Left ventricle myocardium superior (tissue), 1 donor: ENCODE measurements around the gene ACP5. TPM values are rescaled to one million over a fixed set of nuclear protein-coding genes. Genes with fewer than 3 reads are reported as not detected.
"Not testable (repeated sequence)": the region's sequence is repeated elsewhere in the genome, so short reads cannot be mapped to it uniquely, and the experiment has no call there.

Experiments
- ATAC-seq: fragments of 200-7000 bp; cut with Tn5 transposase; one replicate; pipeline ENCODE4 v1.9.1; 2020; ENCODE audit warnings: mild to moderate bottlenecking, moderate library complexity
- DNase-seq: peaks from one replicate; pipeline ENCODE4 v3.0.0-alpha.2; 2020
- intact Hi-C: fragments of 100-400 bp; cut with micrococcal nuclease; formaldehyde crosslinking; loops from one replicate; pipeline ENCODE4 v1.11.0; 2022
- long read RNA-seq: library from polyadenylated mRNA; unstranded; transcript quantifications from one replicate; pipeline ENCODE4 v2.0.0, GENCODE V29; 2021
- total RNA-seq: library from RNA; stranded (reverse); fragmentation: NEBNext Ultra II Directional; extraction: Animal tissue kit (Norgen Biotek cat#: 25700); gene quantifications from one replicate; pipeline ENCODE4 v1.2.1, GENCODE V29; 2021
- donor health status: DM: no; HTN: yes; CAD: no; lungs with severe emphysema.

Gene ACP5
- total RNA-seq: 2.5 TPM
- long read RNA-seq, partial matches to known transcripts: 2 of 3 reads
- long read RNA-seq, other reads (novel, unspliced or antisense): 1 of 3 reads

GRCh38 chr19:11577451-11578257 lies at the start of gene ACP5:
Gene ACP5 (minus strand): TSS chr19:11577645. CDS start chr19:11577317, 328 bp downstream.
- DNase-seq (no peak), ATAC-seq (peak; percentile 32)
- intact Hi-C loops: no loop called here

GRCh38 chr19:11626252-11626651 lies 48.8 kb upstream of the ACP5 start:
- ATAC-seq (no peak), DNase-seq (no peak)
- intact Hi-C loops: no loop called here

- DNase-seq: no peak
- intact Hi-C loops: no loop called here
- peak; percentile 62 for ATAC-seq
Measured at GRCh38 chr19:11624069-11624463, 46.6 kb upstream of the ACP5 start.

- intact Hi-C loops, ATAC-seq, DNase-seq: not testable (repeated sequence)
Measured at GRCh38 chr19:11622401-11622800, 45.0 kb upstream of the ACP5 start.

DNA sequence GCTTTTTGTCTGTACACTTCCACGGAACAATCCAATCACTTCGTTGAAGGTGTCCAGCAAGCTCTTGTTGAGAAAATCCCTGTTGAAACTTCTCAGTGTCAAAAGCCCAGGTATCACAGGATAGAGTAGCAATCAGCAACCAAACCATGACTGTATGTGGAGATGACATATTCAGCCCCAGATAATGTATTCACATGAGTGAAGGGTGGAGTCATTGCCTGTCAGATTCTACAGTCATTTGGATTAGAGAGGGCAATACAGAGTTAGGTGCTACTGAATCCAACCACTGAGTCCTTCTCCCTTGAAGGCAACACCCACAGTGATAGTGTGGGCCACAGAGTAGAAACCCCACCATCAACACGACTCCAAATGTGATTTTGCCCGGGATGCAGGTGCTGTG lies 43.1 kb upstream of the ACP5 start:
- intact Hi-C loops: no loop called here
- ATAC-seq: no peak
- no peak for DNase-seq

GRCh38 chr19:11617180-11618062 lies 40.0 kb upstream of the ACP5 start:
- intact Hi-C loops: no loop called here
- ATAC-seq (no peak), DNase-seq (no peak)

- no peak for ATAC-seq
- no peak for DNase-seq
- intact Hi-C loops: no loop called here
Measured at GRCh38 chr19:11612816-11613511, 35.5 kb upstream of the ACP5 start.

DNA sequence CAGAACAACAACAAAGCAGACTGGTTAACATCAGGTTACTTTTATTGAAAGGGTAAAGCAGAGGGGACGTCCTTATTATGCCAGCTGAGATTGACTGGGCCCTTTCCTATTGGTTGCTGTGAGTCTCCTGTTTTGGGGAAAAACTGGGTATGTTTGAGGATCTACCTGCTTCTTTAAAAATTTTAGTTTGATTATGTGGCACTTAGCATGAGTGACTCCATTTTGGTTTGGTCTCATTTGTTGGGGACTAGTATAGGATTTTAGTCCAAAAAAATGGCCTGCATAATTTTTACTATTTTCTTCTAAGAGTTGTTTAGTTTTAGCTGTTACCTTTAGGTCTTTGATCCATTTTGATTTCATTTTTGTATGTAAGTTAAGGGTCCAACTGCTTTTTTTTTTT lies 34.3 kb upstream of the ACP5 start:
- intact Hi-C loops: no loop called here
- ATAC-seq (no peak), DNase-seq (no peak)

DNA sequence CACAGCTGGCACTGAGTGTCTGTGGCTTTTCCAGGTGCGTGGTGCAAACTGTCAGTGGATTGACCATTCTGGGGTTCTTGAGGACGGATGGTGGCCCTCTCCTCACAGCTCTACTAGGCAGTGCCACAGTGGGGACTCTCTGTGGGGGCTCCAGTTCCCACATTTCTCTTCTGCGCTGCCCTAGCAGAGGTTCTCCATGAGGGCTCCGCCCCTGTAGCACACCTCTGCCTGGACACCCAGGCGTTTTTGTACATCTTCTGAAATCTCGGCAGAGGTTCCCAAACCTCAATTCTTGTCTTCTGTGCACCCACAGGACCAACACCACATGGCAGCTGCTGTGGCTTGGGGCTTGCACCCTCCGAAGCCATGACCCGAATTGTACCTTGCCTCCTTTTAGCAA lies 29.0 kb upstream of the ACP5 start:
- no peak for DNase-seq
- no peak for ATAC-seq
- intact Hi-C loops: no loop called here

- intact Hi-C loops, ATAC-seq, DNase-seq: not testable (repeated sequence)
Measured at GRCh38 chr19:11599704-11600103, 22.3 kb upstream of the ACP5 start.

DNA sequence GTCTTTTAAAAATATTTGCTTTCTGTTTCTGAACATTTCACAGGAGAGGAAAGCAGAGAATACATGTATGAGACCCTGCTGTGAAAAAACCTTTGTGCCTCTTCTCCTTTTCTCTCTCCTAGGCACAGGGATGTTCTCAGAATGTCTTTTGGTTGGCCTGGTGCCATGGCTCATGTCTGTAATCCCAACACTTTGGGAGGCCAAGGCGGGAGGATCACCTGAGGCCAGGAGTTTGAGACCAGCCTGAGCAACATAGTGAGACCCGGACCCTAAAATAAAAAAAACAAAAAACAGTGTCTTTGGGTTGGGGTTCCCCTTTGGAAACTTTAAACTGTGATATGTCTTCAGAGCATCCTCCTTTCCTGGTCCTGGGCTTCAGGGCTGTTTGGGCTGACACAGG lies 21.3 kb upstream of the ACP5 start:
- intact Hi-C loops: no loop called here
- DNase-seq: no peak
- ATAC-seq: no peak

DNA sequence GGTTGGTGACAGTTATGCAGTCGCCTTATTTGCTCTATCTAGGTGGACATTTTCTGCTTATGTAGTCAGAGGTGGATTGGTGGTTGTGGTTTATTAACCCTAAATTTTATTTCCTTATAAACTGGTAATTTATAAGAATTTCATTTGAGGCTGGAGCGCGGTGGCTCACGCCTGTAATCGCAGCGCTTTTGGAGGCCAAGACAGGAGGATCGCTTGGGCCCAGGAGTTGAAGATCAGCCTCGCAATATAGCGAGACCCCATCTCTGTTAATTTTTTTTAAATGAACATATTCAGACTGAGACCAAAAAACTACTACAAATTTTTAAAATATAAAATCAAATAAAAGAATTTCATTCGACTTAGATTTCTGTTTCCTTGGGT lies 20.6 kb upstream of the ACP5 start:
- no peak for ATAC-seq
- intact Hi-C loops: no loop called here

GRCh38 chr19:11597202-11598102 lies 20.0 kb upstream of the ACP5 start, which contains the start of gene ZNF627:
Gene ZNF627 (plus strand): TSS chr19:11597483. CDS start chr19:11597628, 145 bp downstream.
- ATAC-seq (peak; percentile 99), DNase-seq (peak; percentile 99)
- intact Hi-C loops: no loop called here

More for the DNA sequence above, 20.6 kb upstream of the ACP5 start:
- DNase-seq: no peak

DNA sequence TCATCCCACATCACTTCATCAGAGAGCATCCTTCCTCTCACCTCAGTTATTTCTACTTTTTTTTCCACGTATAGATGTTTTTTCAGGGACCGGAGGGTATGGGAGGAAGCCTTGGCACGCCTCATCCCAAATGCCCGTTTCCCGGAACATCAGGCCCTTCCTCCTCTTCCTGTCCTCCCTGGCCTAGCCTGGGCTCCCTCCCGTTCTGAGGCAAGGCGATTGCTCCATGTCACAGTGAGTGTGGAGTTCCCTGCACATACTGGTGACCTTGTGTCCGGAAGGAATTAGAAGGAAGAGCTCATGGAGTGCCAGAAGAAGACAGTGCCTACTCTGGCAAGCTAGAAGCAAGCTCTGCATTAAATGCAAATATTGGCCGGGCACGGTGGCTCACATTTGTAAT lies 18.7 kb upstream of the ACP5 start:
- DNase-seq: no peak
- ATAC-seq: no peak
- intact Hi-C loops: no loop called here

- ATAC-seq: no peak
- intact Hi-C loops: no loop called here
- no peak for DNase-seq
Measured at GRCh38 chr19:11594084-11594483, 16.6 kb upstream of the ACP5 start.

GRCh38 chr19:11587975-11588631 lies 10.7 kb upstream of the ACP5 start:
- peak; percentile 39 for ATAC-seq
- intact Hi-C loops: no loop called here
- DNase-seq: no peak

GRCh38 chr19:11587302-11587974 lies 10.0 kb upstream of the ACP5 start:
- DNase-seq: peak; percentile 83
- intact Hi-C loops: no loop called here
- ATAC-seq: peak; percentile 89
